GM12873 (cell line): Measurements from ENCODE around the gene FN3KRP.

Experiments
- TF ChIP-seq, protein P1 (sequence below): IDR thresholded peaks from 2 replicates; pipeline ENCODE4 v1.5.1; 2012; ENCODE audit warnings: low read depth, mild to moderate bottlenecking, moderate library complexity, low read length, control low read depth; ENCODE audit not compliant: insufficient read depth; ENCODE audit errors: missing control alignments

Gene FN3KRP

DNA sequence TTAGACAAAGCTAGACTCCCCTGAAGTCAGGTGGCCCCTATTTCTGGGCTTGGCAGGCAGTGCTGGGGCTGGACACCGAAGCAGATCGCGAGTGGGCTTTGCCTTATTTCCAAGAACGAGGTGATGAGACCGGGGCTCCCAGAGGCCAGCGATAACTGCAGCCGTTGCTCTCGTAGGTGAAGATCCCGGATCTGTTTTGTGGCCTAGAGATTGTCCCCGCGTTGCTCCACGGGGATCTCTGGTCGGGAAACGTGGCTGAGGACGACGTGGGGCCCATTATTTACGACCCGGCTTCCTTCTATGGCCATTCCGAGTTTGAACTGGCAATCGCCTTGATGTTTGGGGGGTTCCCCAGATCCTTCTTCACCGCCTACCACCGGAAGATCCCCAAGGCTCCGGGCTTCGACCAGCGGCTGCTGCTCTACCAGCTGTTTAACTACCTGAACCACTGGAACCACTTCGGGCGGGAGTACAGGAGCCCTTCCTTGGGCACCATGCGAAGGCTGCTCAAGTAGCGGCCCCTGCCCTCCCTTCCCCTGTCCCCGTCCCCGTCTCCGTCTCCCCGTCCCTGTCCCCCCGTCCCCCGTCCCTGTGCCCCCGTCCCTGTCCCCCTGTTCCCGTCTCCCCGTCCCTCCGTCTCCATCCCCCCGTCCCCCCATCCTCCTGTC, 33.9 kb downstream of the FN3KRP start:
- TF ChIP-seq, protein P1, sequence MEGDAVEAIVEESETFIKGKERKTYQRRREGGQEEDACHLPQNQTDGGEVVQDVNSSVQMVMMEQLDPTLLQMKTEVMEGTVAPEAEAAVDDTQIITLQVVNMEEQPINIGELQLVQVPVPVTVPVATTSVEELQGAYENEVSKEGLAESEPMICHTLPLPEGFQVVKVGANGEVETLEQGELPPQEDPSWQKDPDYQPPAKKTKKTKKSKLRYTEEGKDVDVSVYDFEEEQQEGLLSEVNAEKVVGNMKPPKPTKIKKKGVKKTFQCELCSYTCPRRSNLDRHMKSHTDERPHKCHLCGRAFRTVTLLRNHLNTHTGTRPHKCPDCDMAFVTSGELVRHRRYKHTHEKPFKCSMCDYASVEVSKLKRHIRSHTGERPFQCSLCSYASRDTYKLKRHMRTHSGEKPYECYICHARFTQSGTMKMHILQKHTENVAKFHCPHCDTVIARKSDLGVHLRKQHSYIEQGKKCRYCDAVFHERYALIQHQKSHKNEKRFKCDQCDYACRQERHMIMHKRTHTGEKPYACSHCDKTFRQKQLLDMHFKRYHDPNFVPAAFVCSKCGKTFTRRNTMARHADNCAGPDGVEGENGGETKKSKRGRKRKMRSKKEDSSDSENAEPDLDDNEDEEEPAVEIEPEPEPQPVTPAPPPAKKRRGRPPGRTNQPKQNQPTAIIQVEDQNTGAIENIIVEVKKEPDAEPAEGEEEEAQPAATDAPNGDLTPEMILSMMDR, result no peak

DNA sequence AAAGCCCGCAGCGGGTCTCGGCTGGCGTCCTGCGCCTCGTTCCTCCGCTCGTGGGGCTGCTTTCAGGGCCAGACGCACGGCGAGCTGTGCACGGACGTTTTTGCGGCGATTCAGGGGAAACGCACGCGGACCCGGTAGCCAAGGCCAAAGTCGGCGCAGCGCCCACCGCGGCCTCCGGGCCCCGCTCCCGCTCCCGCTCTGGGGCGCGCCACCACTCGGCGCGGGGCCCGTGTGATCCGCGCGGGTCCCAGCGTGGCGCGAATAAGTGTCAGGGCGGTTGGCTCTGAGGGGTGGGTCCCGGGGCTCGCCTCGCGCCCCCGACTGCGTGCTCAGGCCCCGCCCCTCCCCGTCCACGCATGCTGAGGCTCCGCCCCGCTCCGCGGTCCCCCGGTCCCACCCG, 34.7 kb downstream of the FN3KRP start:
- TF ChIP-seq, protein P1, result no peak

DNA sequence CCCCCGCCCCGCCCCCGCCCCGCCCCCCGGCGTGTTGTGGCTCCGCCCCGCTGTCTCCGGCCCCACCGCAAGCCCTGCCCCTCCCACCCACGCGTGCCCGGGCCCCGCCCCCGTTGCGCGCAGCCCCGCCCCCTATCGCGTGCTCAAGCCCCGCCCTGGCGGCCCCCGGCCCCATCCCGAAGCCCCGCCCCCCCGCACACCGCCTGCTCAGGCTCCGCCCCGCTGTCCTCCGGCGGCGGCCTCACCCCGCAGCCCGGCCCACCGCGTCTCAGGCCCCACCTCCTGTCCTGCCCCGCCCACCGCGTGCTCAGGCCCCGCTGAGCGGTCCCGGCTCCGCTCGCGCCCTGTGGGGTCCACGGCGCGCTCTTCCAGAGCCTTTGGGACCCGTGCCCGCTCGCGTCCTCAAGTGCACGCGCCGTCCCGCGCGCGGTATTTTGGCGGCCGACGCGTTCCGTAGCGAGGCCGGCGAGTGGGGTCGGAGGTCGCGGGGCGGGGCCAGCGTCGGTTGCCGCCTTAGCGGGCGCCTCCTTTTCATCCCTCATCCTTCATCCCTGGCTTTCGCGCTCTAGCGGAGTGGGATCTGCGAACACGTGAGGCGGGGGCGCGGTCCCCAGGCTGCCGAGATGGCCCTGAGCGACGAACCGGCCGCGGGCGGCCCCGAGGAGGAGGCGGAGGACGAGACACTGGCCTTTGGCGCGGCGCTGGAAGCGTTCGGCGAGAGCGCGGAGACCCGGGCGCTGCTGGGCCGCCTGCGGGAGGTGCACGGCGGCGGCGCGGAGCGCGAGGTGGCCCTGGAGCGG, 35.3 kb downstream of the FN3KRP start, which contains the start of gene TBCD:
Gene TBCD, plus strand, starts transcription at position 495 of the 800 bp plus-strand sequence. Its CDS starts 129 bp downstream, at position 624.
- TF ChIP-seq, protein P1, result no peak

DNA sequence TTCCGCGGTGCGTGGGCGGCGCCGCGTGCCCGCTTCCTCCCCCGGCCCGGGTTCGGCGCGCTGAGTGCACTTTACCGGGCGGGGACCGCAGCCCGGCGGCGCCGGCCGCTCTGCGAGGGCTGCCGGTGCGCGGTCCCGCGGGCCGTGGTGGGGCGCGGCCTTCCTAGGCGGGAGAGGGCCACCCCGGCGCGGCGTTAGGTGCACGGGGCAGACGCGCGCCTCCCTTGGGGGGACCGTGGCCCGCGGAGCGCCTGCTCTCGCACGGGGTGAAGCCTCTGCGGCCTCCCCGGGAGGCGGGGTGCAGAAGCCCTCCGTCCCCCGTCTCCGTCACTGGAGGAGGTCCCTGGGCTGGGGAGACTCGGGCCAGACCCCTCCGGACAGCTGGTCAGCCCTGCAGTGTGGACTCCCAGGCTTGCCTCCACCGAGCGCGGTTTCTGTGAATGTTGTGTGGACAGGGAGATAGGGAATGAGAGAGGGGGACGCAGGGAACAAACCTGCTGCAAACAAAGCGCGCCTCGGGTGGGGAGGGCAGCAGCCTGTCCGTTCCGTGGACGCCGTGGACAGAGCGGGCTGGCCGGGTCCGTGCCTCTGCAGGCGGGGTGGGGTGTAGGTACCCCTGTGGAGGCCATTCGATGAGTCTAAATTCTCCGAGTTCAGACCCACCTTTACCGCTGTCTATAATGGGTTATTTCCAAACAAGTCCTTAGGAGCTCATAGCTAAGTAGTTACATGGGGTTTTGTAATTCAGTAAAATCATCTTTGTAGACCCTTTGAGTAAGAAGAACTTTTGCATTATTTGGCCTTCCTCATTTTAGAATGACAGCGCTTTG, 36.1 kb downstream of the FN3KRP start:
- TF ChIP-seq, protein P1, result no peak

DNA sequence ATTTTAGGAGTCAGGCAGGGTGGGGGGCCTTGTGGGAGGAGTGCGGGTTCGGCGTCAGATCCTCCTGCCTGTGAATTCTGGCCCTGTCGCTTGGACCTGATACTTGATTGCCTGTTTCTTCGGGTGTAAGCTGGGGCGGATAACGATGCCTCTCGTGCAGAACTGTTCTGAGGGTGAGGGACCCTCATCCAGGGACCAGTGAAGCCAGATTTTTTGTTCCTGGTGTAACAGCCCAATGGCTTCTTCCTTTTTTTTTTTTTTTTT, 36.6 kb downstream of the FN3KRP start:
- TF ChIP-seq, protein P1, result no peak

DNA sequence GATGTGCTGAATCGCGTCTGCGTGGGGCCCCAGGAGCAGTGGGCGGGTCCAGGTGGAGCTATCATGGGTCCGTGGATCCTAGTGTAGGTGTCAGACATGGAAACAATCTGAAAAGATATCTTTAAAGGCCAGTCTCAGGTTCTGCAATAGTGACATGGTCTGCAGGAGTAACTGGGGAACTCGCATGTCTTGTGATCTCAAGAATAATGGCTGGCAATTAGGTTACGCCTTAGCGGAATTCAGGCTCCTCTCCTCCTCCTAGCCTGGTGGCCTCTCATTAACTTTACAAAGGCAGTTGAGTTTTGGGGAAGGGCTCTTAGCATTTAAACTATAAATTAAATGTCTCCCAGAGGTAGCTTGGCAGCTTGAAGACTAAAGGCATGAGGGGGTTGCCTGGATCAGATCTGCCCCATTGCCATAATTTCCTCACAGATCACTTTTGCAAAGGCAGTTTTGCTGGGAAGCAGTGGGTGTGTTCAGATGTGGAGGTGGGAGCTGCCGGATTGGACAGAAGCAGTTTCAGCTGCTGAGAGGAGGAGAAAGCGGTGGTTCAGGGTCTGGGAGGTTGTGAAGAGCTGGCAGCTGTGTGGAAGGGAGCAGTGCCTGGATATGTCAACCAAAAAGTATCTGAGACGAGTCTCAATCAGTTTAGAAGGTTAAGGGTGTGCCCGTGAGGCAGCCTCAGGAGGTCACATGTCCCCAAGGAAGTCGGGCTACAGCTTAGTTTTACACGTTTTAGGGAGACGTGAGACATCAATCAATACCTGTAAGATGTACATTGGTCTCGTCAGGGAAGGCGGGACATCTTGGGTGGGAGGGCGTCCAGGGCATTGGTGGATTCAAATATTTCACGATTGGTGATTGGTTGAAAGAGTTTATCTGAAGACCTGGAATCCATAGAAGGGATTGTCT, 38.0 kb downstream of the FN3KRP start:
- TF ChIP-seq, protein P1, result no peak
